GM11168 (cell line): ENCODE measurements around the gene SNRNP48.

Source experiments
- in situ Hi-C: fragments of 300-500 bp; cut with MboI; formaldehyde crosslinking; loops from one replicate; pipeline ENCODE4 v1.12.0; 2022; ENCODE audit warnings: low sequenced_read_pairs; ENCODE audit not compliant: unreplicated experiment

SNRNP48 gene

DNA sequence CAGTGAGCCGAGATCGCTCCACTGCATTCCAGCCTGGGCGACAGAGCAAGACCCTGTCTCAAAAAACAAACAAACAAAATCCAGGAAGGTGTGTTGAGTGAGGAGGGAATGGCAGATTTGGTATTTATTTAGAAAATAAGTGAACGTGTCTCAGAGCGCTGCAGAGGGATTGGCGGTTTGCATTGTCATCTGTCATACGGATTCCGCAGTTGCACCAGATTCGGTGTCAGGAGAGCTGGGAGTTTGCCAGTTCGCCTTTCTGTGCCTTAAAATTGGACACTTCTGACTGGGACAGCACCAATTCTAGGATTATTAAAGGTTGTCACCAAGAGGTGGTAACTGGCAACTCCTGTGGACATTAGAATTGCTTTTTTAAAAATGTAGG is 912 bp downstream of the SNRNP48 start:
- in situ Hi-C loops: no loop called here

DNA sequence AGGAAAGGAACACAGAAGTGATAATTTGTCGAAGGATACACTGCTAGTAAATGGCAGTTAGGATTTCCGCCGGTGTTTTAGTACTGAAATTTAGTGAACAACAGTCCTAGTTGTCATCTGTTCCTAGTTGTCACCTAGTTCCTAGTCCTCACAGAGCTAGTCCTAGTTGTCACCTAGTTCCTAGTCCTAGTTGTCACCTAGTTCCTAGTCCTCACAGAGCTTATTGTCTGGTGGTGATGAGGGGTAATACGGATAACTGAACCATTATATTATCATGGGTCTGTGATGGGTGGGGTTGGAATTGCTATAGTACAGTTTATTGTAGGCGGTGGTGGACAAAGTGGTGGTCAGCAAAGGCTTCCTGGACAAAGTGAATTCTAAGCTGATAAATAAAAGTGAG is 1.8 kb downstream of the SNRNP48 start:
- in situ Hi-C loops: no loop called here

DNA sequence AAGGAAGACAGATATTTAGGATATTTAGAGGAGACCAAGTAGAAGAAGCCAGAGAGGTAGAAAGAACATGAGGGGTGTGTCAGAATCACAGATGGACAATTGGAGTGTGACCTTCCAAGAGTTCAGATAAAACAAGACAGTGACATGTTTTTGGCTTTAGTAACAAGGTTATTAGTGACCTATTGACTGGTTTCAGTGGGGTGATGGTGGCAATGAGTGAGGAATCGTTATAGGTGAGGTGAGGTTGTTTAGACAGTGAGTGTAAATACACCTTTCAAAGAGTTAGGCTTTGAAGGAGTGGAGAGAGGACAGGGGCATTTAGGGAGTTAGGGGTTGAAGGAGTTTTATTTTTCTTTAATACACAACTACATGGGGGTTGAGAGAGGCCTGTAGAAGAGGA is 3.2 kb downstream of the SNRNP48 start:
- in situ Hi-C loops: no loop called here

DNA sequence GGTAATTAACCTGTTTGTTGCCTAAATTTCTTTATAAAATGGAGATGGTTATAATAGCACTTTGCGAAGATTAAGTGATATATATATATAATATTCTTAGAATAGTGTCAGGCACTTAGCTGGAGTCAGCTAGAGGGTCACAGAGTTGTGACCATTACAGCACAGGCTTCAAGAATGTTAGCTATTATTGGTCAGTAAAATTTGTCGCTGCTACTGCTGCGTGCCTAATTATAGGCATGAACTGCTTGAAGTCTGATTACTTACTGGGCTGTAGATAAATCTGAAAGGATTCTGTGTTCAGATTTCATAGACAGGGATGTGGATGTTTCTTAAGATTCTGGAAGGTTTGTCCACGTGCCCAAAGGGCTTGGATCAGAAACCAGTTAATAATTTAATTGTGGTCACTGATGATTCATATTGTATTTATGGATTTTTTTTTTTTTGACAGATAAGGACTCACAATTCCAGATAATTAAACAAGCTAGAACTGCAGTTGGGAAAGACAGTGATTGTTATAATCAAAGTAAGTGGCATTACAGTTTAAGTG is 4.7 kb downstream of the SNRNP48 start:
- in situ Hi-C loops: no loop called here

DNA sequence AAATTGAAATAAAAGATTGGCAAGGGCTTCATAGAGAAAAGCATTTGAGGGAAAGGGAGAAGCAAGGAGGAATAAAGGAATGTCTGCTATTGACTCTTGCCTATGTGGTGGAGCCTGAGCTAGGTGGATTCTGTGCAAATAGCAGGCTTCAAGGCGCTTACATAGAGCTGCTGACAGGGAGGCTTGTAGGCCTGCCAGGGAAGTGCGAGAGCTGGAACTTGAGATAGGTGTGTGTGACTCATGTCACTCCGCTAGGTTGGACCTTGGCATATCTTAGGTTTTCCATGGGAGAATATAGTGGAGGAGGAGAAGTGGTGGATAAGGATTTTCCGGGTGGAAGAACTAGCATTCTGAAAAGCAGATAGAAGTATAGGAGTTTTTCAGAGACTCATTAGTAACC is 14.0 kb downstream of the SNRNP48 start:
- in situ Hi-C loops: no loop called here

DNA sequence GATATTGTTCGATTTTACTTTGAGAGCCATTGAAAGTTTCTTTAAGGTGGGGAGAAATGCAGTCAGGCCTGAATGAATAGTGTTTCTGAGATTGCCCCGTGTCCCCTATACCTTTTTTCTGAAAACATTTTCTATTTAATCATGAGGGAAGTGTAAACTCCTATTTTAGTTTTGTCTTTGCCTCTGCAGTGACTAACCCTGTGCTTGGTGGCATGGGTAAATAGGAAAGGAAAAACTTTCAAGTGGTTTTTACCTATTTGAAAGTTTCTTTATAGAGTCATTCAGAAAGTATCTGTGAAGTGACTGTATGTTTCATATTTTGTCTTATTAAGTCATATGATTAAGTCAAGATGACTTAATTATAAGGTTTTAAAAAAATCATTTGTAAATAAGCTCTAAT is 14.5 kb downstream of the SNRNP48 start:
- in situ Hi-C loops: no loop called here

DNA sequence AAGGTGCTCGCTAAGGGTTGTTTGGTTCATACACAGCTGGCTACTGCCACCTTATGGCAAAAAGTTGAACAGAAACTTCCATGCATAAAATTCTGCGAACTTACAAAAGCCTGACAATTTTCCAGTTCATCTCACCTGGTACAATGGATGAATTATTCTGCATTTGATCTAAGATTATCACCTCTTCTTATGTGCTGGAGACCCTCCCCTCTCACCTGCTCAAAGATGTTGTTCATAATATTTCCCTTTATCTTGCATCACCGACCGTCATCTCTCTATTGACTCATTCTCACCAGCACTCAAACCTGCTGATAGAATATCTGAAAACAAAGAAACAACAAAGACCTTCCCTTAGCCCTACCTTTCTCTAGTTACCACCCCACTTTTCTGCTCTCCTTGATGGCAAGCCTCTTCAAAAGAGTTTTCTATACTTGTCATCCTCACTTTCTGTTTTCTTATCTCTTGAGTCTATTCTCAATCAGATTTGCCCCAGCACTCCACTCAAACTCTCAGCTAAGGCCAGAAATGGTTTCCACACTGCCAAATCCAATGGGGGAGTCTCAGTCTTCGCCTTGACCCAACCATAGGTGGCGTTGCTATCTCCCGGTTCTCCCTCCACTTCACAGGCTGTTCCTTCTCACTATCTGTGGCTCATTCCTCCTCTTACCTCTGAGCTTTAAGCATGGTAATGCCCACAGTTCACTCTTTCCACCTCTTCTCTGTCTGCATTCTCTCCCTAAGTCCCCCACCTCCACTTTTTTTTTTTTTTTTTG is 25.8 kb downstream of the SNRNP48 start:
- in situ Hi-C loops: loop anchor here (10.0 kb wide), 1 partner anchor 331 kb away; no protein-coding TSS in a partner anchor

DNA sequence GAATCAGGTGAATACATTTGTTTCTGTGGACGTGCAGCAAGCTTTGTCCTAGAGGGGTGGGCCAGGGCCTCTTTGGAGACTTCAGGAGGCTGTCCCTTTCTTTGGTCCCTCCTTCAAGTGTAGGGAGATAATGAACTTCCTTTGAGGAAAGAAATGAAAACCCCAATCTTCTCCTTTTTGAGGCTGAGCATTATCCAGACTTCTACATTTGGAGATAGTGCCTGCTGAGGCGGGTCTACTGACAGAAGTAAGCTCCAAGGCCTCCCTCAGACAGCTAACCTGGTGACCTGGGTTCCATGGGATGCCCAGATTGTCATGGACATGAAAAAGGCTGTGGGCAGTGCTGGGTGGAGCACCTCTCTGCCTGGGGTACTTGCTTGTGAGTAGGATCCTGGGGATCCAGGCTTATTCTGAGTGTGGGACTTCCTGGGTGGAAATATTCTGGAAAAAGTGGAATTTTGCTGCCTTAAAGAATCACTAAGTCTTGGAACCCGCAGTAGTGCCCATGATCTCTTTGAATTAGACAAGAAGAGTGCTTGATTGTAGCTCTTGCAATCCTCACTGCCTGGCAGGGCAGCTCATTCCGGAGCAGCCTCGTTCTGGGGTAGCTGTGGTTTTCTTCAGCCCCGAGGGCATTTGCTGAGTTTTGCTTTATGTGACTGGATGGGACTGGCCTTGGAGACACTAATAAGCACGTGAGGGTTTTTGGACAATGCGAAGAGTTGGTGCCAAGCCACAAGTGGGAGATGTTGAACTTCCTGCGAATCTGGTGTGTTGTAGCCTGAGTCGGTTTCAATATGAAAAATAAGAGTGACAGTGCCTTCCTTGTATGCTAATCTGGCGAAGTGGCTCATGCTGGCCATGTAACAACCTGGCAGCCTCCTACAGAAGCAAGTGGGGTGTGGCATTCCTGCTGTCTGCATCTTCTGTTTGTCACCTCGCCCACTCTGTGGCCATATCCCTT is 28.1 kb downstream of the SNRNP48 start:
- in situ Hi-C loops: loop anchor here (10.0 kb wide), 1 partner anchor 333 kb away; no protein-coding TSS in a partner anchor

DNA sequence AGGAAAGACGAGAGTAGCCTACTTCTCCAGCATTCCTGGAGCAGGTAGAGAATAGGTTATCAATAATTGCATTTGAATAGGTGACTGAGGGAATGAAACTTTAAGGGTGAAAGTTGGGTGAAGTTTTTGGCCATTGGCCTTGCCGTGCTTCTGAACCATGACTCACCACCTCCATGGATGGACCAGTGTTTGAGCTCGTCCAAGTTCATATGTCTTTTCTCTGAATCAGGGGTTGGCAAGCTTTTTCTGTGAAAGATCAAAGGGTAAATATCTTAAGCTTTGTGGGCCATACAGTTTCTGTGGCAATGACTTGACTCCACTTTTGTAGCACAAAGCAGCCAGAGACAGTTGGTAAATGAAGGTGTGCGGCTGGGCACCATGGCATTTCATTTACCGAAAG is 31.8 kb downstream of the SNRNP48 start:
- in situ Hi-C loops: no loop called here

DNA sequence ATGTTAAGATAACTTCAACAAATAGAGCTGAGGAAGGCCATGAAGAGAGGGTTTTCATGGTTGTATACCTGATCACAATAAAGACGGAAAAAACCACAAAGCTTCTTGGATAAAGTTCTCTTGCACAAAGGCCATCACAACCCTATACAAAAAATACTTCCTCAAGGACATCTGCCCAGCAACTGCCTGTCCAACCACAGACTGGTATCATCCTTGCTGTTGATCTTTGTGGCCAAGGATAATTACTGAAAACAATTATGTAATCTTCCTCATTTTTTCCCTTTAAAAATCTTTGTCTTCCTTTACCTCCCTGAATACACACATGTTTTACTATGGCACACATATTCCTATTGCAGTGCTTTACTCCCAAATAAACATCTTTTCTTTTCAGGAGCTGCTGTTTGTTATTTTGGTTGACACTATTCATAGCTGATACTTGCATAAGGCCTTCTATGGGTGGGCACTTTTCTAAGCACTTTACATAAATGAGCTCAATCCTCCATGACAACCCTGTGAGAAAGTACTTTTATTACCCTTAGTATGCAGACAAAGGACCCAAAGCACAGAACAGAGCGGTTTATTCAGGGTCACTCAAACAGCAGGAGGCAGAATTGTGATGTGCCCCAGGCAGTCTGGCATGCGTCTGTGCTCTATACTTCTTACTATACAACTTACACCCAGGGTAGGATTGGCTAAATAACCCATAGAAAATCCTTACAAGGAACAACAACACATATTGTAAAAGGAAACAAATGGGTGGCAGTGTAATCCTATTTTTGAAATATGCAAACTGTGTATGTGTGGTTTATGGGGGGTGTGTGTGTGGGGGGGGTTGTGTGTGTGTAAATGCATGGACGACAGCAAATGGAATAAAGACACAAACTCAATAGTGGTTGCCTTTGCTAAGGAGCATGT is 35.1 kb downstream of the SNRNP48 start:
- in situ Hi-C loops: no loop called here

DNA sequence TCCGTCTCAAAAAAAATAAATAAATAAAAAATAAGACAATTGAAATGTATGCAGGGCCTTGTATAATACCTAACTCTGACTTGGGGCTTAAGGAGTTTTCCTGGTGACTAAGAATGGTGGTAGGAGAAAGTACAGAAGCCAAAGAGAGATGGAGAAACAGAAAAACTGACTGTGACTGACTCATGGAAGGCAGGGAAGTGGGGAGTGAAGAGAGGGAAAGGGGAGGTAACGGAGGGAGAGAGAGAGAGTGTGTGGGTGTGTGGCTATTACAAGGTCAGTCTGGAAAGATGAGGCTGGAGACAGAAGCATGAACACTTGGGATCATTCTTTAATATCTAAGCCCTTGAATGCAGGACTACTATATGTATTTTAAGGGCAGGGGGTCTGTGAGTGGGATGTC is 38.5 kb downstream of the SNRNP48 start:
- in situ Hi-C loops: no loop called here

DNA sequence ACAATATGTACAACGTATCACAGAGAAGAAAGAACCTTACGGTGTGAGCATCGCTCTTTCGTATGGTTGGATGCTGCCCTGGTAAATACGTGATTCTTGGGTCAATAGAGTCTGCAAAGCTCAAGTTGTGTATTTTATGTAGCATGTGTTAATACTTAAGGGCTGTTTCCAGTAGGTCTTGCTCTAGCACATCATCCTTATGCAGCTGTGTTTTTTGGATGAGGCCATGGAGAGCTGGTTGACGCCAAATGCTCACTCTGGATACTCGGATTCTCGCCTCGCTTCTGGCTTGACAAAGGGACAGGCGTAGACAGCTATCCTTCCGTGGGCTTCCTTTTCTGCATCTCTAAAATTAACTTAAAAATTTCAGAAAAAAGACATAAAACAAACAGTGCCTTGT is 38.9 kb downstream of the SNRNP48 start:
- in situ Hi-C loops: no loop called here

DNA sequence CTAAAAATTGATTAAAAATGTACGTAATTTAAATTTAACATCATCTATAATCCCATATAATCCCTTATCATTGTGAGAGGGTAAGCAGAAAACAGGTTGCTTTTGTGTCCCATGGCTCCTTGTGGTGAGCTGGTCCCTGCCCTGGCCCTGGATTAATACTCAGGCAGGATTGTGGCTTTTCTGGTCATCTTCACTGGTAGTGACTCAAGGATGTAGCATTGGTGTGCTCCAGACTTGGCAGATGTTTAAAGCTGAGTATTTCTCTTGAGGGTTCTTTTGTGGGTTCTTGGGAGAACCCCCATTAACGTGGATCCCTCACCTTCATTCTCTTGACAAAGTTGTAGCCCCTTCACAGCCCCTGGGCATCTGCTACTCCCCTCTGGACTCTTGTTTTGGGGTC is 39.3 kb downstream of the SNRNP48 start:
- in situ Hi-C loops: no loop called here

DNA sequence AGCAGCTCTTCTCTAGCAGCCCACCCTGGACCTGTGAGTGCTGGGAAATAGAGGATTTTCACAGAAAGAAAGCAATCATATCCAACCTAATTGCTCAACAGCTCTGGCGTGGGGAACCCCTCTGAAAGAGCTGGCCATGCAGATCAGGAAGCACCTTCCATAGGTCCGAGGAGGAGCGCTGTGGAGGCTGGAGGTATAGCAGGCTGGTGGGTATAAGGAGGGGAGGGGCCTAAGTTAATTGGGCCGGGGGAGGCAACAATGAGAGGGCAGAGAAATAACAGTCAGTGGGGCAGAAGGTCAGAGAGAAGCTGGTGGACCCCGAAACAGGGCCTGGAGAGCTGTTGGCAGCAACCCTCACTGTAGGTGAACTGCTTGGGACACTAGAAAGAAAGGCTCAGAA is 40.8 kb downstream of the SNRNP48 start:
- in situ Hi-C loops: no loop called here

DNA sequence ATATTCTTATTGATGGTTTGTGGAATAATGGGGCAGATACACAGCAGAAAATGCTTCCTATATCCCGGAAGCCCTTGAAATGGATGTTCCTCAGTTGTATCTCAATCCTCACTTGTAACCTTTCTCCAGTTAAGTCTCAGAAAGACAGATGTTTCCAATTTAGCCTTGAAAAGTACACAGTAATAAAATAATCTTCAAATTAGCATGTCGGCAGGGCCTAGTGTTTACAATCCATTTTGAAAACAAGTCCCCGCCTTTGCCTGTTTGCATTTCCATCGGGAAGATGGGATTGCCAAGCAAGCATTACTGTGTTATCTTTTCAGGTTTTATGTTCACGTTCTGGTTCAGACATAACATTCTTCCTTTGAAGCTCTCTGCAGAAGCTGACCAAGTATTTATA is 41.5 kb downstream of the SNRNP48 start:
- in situ Hi-C loops: no loop called here

DNA sequence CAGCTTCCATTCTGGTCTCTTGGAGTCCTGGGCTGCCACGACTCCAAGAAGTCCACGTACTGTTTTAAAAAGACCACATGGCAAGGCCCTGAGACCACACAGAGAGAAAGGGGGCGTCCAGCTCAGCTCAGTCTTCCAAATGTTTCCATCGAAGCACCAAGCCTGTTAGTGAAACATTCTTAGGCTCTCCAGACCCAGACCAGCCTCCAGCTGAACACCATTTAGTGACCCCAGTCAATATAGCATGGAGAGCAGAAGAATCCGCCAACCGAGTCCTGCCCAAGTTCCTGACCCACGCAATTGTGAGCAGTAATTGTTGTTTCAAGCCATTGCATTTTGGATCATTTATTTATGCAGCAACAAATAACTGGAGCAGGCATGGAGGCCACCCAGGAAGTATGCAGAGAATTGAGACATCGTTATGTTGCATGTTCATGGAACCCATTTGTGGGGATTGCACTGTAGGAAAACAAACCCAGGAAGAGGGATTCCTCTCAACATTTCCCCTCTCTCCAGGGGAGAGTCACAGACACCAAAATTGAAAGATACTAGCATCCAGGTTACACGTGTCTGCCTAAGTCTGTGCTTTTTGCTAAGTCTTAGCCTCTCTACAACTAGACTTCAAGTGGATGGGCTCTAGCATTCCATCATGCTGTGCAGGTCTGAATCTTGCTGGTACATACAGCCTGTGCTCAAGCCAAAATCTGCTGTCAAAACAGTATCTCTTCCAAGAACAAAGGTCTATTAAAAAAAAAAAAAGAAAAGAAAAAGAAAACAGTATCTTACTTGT is 42.7 kb downstream of the SNRNP48 start:
- in situ Hi-C loops: no loop called here

DNA sequence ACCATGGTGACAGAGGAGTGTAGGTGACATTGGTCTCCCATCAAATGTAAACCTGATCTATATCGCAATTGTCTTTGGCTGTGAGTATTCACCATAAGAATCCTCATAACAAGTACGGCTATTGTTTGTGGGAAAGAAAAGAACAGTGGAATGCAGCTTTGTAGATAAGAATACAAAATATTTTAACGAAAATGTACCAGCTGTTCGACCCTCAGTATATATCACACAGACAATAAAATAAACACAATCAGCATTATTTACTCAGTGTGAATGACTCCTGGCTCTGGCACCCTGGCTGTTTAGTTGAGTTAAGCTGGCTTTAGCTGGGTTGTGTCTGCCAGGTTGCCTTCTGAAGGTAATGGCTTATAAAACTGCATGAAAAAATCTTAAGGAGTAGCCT is 43.4 kb downstream of the SNRNP48 start:
- in situ Hi-C loops: no loop called here

DNA sequence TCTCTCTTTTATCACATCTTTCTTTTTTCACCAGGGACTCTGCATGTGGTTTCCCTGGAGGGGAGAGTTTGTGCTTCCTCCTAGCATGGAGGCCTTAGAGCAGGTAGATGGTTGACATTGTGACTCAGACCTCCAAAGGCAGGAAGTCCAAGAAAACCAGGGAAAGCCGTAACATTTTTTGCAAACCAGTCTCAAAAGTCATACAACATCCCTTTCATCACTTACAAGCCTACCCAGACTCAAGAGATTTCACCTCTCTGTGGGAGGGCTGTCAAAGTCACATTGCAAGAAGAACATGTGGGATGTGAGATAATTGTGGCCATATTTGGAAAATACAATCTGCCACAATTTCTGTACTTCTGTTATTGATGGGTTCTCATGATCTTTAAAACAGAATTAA is 46.2 kb downstream of the SNRNP48 start:
- in situ Hi-C loops: no loop called here

DNA sequence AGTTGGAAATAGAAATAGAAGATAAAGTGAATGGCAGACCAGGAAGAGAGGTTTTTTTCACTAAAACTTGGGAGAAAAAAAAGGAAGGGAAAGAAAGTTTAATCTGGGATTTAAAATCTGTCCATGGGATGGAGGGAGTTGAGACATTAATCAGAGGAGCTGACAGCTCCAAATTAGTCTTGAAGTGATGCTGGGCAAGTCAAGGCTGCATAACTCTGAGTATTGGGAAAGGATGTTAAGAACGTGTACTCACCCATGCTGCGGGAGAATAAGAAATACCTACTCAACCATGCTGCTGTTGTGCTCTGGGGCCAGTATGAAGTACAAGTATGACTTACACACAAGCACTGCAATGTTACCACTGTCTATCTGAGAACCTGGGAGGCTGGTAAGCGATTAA is 47.5 kb downstream of the SNRNP48 start:
- in situ Hi-C loops: no loop called here
